ENCODE results near the gene ATG7.

Gene ATG7

GRCh38 chr3:11575677-11576076, 303.5 kb downstream of the ATG7 start:
- no peak for TF ChIP-seq CTCF (IDR thresholded peaks at IDR 0.05; ENCODE audit: borderline replicate concordance, control extremely low read depth, extremely low read depth, insufficient read depth, missing control alignments)
- in situ Hi-C loops (cut with MboI; ENCODE audit: low sequenced_read_pairs, unreplicated experiment) = no loop called here
- no peak for DNase-seq (ENCODE audit: low spot score)

GRCh38 chr3:11576453-11576852, 304.3 kb downstream of the ATG7 start:
- in situ Hi-C loops (cut with MboI; ENCODE audit: low sequenced_read_pairs, unreplicated experiment) = no loop called here
- TF ChIP-seq CTCF (IDR thresholded peaks at IDR 0.05; ENCODE audit: borderline replicate concordance, control extremely low read depth, extremely low read depth, insufficient read depth, missing control alignments) = no peak
- DNase-seq (ENCODE audit: low spot score) = no peak

- TF ChIP-seq CTCF (IDR thresholded peaks at IDR 0.05; ENCODE audit: borderline replicate concordance, control extremely low read depth, extremely low read depth, insufficient read depth, missing control alignments) = no peak
- DNase-seq (ENCODE audit: low spot score) = no peak
- in situ Hi-C loops (cut with MboI; ENCODE audit: low sequenced_read_pairs, unreplicated experiment) = no loop called here
Observed at GRCh38 chr3:11578169-11578568, 306.0 kb downstream of the ATG7 start.

- TF ChIP-seq CTCF (IDR thresholded peaks at IDR 0.05; ENCODE audit: borderline replicate concordance, control extremely low read depth, extremely low read depth, insufficient read depth, missing control alignments) = no peak
- no peak for DNase-seq (ENCODE audit: low spot score)
- in situ Hi-C loops (cut with MboI; ENCODE audit: low sequenced_read_pairs, unreplicated experiment) = no loop called here
Observed at GRCh38 chr3:11580645-11581044, 308.4 kb downstream of the ATG7 start.

- no peak for DNase-seq (ENCODE audit: low spot score)
- TF ChIP-seq CTCF (IDR thresholded peaks at IDR 0.05; ENCODE audit: borderline replicate concordance, control extremely low read depth, extremely low read depth, insufficient read depth, missing control alignments) = no peak
- in situ Hi-C loops (cut with MboI; ENCODE audit: low sequenced_read_pairs, unreplicated experiment) = no loop called here
Observed at GRCh38 chr3:11581237-11582190, 309.3 kb downstream of the ATG7 start.

- TF ChIP-seq CTCF (IDR thresholded peaks at IDR 0.05; ENCODE audit: borderline replicate concordance, control extremely low read depth, extremely low read depth, insufficient read depth, missing control alignments) = no peak
- in situ Hi-C loops (cut with MboI; ENCODE audit: low sequenced_read_pairs, unreplicated experiment) = no loop called here
- no peak for DNase-seq (ENCODE audit: low spot score)
Observed at GRCh38 chr3:11582191-11582968, 310.2 kb downstream of the ATG7 start.

Data from GM13976 (cell line).